ENCODE results near the gene CCND3. TPM values are rescaled to one million over a fixed set of nuclear protein-coding genes. Genes with fewer than 3 reads are reported as not detected.

Gene CCND3
- polyA plus RNA-seq, 2 of the 4 experiments (the other 2 are of a cell fraction), result 112 to 228 TPM

DNA sequence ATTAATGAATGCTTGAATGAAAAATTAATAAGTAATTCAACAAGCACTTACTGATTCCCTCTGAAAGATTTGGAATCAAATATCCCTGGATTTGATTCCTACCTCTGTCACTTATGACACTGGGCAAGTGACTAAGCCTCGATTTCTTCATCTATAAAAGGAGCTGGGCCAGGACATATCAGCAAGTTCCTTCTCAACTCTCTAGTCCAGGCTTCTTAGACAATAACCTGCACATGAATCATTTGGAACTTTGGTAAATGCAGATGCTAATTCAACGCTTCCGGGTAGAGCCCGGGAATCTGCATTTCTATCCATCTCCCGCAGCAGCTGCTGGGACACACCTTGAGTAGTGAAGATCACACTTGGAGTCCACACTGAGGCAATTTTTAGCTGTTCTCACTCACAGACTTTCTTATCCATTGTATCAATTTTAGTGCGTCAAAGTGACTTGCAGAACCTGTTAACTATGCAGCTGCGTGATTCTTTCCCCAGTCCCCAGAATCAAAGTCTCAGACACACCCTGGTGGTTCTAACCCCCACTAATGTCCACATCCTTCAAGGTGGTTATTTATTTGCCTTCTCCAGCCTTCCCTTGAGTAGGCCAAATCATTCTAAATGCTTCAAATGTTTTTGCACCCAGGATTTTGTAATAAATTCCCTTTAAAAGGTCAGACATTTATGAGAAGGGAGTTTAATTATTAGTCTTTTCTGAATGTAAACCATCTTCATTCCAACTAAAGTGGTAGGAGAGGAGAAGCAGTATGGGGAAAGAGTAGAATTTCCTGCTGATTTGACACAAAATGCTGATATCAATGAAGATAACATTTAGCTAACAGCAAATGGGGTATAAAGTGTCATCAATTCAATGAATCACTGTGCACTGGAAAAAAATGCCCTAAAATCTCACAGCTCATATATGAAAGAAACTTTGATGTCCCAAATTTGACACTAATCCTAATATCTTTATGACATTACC, 26.0 kb upstream of the CCND3 start (continued):
- TF ChIP-seq, protein P1, sequence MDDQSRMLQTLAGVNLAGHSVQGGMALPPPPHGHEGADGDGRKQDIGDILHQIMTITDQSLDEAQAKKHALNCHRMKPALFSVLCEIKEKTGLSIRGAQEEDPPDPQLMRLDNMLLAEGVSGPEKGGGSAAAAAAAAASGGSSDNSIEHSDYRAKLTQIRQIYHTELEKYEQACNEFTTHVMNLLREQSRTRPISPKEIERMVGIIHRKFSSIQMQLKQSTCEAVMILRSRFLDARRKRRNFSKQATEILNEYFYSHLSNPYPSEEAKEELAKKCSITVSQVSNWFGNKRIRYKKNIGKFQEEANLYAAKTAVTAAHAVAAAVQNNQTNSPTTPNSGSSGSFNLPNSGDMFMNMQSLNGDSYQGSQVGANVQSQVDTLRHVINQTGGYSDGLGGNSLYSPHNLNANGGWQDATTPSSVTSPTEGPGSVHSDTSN (IDR thresholded peaks at IDR 0.05), result no peak
- TF ChIP-seq FOXS1 (CRISPR knock-in tag; IDR thresholded peaks at IDR 0.05), result peak; percentile 52; the same call in 1 of the 2 replicates
- TF ChIP-seq, protein P2, sequence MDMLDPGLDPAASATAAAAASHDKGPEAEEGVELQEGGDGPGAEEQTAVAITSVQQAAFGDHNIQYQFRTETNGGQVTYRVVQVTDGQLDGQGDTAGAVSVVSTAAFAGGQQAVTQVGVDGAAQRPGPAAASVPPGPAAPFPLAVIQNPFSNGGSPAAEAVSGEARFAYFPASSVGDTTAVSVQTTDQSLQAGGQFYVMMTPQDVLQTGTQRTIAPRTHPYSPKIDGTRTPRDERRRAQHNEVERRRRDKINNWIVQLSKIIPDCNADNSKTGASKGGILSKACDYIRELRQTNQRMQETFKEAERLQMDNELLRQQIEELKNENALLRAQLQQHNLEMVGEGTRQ (IDR thresholded peaks at IDR 0.05), result no peak
- no peak for TF ChIP-seq FOSB (CRISPR knock-in tag; IDR thresholded peaks at IDR 0.05)
- peak; percentile 23 to 46; a peak in 4 of 5 replicates for TF ChIP-seq RAD21 (conservative IDR thresholded peaks at IDR 0.05 in 1 of 2, IDR thresholded peaks at IDR 0.05 in 1 of 2)

DNA sequence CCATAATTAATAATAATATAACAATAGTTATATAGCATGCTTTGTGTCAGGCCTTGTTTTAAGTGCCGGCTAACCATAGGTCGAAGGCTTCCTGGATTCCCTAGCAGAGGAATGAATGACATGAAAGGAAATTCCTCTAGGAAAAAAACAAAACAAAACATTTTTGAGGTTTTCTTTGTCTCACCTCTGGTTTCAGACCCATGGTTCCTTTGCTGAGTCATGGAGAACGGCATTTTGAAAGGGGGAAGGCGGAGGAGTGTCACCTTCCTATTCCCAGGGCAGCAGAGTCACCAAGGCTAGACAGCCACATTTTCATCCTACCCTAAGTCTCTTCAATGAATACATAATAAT, 25.3 kb upstream of the CCND3 start:
- CTCF ChIA-PET, result interaction anchor here (2.5 to 2.8 kb wide), 3 partner anchors 9 to 78 kb away, joined by 9 to 11 read pairs (median 9); no protein-coding TSS in a partner anchor
- DNase-seq (ENCODE audit: low read depth in 1 of 2, low spot score in 1 of 2) (peak; percentile 50 to 84), FAIRE-seq (no peak), ATAC-seq (peak; percentile 65 to 70)
- under 1% methylated on average over 4 of the region's 4 CpGs for WGBS (ENCODE audit: missing lambda C conversion rate)
- Histone ChIP-seq H3K4me3 (peak overlapping the region; percentile 31; the same call in 2 of the 3 replicates), H3K4me2 (peak overlapping the region; percentile 80), H3K9me3 (no peaks in the 10 kb centered on the region), H3K4me1 (peaks cover 80% of the 10 kb centered on the region), H3K27ac (peak overlapping the region; percentile 95 to 97)
- TF ChIP-seq CEBPB (IDR thresholded peaks at IDR 0.05) (no peak), MAFK (IDR thresholded peaks at IDR 0.05; ENCODE audit: partially characterized antibody) (peak; percentile 94), NFE2L2 (conservative IDR thresholded peaks at IDR 0.05; ENCODE audit: low read length) (peak; percentile 84), CBX8 (IDR thresholded peaks at IDR 0.05) (no peak), GATA3 (IDR thresholded peaks at IDR 0.05; ENCODE audit: borderline replicate concordance) (peak; percentile 51; the same call in 1 of the 2 replicates)
- TF ChIP-seq, protein P3, sequence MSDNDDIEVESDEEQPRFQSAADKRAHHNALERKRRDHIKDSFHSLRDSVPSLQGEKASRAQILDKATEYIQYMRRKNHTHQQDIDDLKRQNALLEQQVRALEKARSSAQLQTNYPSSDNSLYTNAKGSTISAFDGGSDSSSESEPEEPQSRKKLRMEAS (IDR thresholded peaks at IDR 0.05), result peak; percentile 13; the same call in 1 of the 2 replicates
- POLR2A ChIA-PET, result interaction anchor here (1.8 to 2.8 kb wide), 2 partner anchors 25 to 30 kb away, joined by 11 to 12 read pairs; partner anchors contain the start of gene CCND3

DNA sequence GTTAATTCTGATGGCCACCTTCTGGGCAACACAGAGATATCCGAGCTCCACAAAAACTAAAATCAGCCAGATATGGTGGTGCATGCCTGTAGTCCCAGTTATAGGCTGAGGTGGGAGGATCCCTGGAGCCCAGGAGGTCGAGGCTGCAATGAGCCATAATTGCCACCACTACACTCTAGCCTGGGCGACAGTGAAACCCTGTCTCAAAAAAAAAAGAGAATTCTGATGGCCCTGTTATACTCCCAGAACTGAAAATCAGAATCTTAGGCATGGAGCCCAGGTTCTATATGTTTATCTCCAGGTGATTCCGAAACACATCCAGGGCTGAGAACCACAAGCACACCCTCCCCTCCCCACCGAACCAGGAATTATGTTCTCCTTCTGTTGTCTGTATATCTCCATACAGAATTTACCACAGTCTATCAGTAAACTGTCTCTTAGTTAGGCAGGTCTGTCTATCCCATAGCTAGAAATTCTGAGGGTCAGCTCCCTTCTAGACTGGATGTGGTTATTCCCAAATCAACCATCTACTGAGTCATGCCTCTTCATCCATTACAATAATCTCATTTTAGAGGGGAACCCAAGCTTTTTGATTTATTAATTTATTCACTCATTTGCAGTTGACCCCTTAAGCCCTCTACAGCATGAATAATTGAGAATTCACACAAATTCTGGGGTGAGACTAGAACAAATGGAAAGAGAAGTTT, 24.8 kb upstream of the CCND3 start:
- CTCF ChIA-PET, result interaction anchor here (0.6 to 2.5 kb wide), 6 partner anchors 10 to 149 kb away, joined by 3 to 9 read pairs (median 3); no protein-coding TSS in a partner anchor

More for the DNA sequence above, 24.8 kb upstream of the CCND3 start:
- peaks cover 86% of the 10 kb centered on the region for H3K4me1 ChIP-seq
- 50% methylated on average over 5 of the region's 5 CpGs for WGBS (ENCODE audit: missing lambda C conversion rate)
- no peak for DNase-seq (ENCODE audit: low read depth in 1 of 2, low spot score in 1 of 2)
- H3K4me2 ChIP-seq, result peak overlapping the region; percentile 80
- H3K27ac ChIP-seq, result peak overlapping the region; percentile 95 to 97
- TF ChIP-seq NR3C1 (IDR thresholded peaks at IDR 0.05), result no peak
- no peak for TF ChIP-seq HOXB5 (CRISPR knock-in tag; IDR thresholded peaks at IDR 0.05)
- no peak for TF ChIP-seq ZC3H11A (IDR thresholded peaks at IDR 0.05)
- no peak for TF ChIP-seq BHLHE40 (IDR thresholded peaks at IDR 0.05; ENCODE audit: low read depth, low read length)
- TF ChIP-seq SMC3 (IDR thresholded peaks at IDR 0.05), result no peak
- TF ChIP-seq CEBPB (IDR thresholded peaks at IDR 0.05), result no peak
- no peak for TF ChIP-seq CHD2 (IDR thresholded peaks at IDR 0.05; ENCODE audit: low read length, partially characterized antibody)
- no peak for TF ChIP-seq PHF8 (IDR thresholded peaks at IDR 0.05; ENCODE audit: borderline replicate concordance, low read depth)
- TF ChIP-seq, protein P4, sequence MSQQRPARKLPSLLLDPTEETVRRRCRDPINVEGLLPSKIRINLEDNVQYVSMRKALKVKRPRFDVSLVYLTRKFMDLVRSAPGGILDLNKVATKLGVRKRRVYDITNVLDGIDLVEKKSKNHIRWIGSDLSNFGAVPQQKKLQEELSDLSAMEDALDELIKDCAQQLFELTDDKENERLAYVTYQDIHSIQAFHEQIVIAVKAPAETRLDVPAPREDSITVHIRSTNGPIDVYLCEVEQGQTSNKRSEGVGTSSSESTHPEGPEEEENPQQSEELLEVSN (IDR thresholded peaks at IDR 0.05; ENCODE audit: borderline replicate concordance, low read depth), result no peak
- no peak for TF ChIP-seq POLR2A (IDR thresholded peaks at IDR 0.05; ENCODE audit: low read length)
- no peak for FAIRE-seq
- POLR2A ChIA-PET, result interaction anchor here (1.1 kb wide), 1 partner anchor 179 kb away, joined by 3 read pairs; the partner anchor contains the start of gene TOMM6
- no peaks in the 10 kb centered on the region for H3K9me3 ChIP-seq
- peak overlapping the region; percentile 31; the same call in 2 of the 3 replicates for H3K4me3 ChIP-seq
- ATAC-seq, result no peak

Data from A549 (cell line).